Measurements from ENCODE around the gene KRT7. TPM values are rescaled to one million over a fixed set of nuclear protein-coding genes. Genes with fewer than 3 reads are reported as not detected.

The KRT7 gene
- total RNA-seq, 1 experiment from 2014 or later: 3,783 TPM

DNA sequence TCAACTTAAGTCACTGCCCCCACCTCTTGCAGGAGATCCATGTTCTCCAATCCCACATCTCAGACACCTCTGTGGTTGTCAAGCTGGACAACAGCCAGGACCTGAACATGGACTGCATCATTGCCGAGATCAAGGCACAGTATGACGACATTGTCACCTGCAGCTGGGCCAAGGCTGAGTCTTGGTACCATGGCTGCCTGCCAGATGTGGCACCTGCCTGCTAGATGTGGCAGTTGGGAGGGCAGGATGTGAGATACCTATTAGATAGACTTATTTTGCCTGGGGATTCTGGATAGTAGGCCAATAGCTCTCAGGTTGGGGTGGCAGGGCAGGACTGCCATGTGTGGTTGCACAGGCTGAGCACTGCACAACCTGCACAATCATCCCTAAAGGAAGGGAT, 33.5 kb downstream of the KRT7 start:
- TF ChIP-seq EZH2 (IDR thresholded peaks at IDR 0.05; ENCODE audit: low read depth): no peak
- TF ChIP-seq CTCF (conservative IDR thresholded peaks at IDR 0.05): no peak
- intact Hi-C loops (cut with micrococcal nuclease; ENCODE audit: unreplicated experiment): no loop called here
- H3K27ac ChIP-seq: no peak overlapping the region
- no peaks in the 10 kb centered on the region for H3F3A ChIP-seq (ENCODE audit: insufficient read depth, low read depth)
- ChIA-PET CTCF (no interaction called here), POLR2A (ENCODE audit: unreplicated experiment) (interaction anchor here (0.6 kb wide), 2 partner anchors 44 to 684 kb away, joined by 3 to 5 read pairs; no protein-coding TSS in a partner anchor)
- no peaks in the 10 kb centered on the region for H3K79me2 ChIP-seq (ENCODE audit: low read depth)
- no peak overlapping the region for H3K4me2 ChIP-seq
- no peaks in the 10 kb centered on the region for H3K36me3 ChIP-seq (ENCODE audit: low read depth)
- BruUV-seq (replicated peaks): no TSS peak
- H2AFZ ChIP-seq: no peak overlapping the region
- no peak for DNase-seq
- H3K4me1 ChIP-seq (replicated peaks; ENCODE audit: insufficient read depth): no peaks in the 10 kb centered on the region
- H3K9me2 ChIP-seq (ENCODE audit: insufficient read depth): no peaks in the 10 kb centered on the region
- H3K9me3 ChIP-seq (ENCODE audit: insufficient read depth, low read depth): no peaks in the 10 kb centered on the region
- no peaks in the 10 kb centered on the region for H3K27me3 ChIP-seq (ENCODE audit: insufficient read depth, low read depth)
- no peaks in the 10 kb centered on the region for H4K20me1 ChIP-seq (ENCODE audit: insufficient read depth)
- no peak overlapping the region for H3K4me3 ChIP-seq

DNA sequence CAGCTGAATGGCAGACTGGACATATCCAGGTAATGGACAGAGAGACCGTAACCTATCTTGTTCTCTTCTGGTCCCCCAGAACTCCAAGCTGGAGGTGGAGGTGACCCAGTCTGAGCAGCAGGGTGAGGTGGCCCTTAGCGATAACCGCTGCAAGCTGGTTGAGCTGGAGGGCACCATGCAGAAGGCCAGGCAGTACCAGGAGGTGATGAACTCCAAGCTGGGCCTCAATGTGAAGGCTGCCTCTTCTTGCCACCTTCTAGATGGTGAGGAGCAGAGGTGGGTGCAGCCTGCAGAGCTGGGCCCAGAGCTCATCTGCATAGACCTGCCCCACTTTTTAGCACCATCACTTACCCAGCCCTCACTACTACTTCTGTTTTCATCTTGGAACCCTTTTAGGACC, 34.2 kb downstream of the KRT7 start:
- Histone ChIP-seq H3K4me3 (no peak overlapping the region), H4K20me1 (ENCODE audit: insufficient read depth) (no peaks in the 10 kb centered on the region), H3K79me2 (ENCODE audit: low read depth) (no peaks in the 10 kb centered on the region), H3F3A (ENCODE audit: insufficient read depth, low read depth) (no peaks in the 10 kb centered on the region), H3K9me2 (ENCODE audit: insufficient read depth) (no peaks in the 10 kb centered on the region), H2AFZ (no peak overlapping the region), H3K27ac (no peak overlapping the region), H3K36me3 (ENCODE audit: low read depth) (no peaks in the 10 kb centered on the region), H3K4me2 (no peak overlapping the region), H3K9me3 (ENCODE audit: insufficient read depth, low read depth) (no peaks in the 10 kb centered on the region), H3K27me3 (ENCODE audit: insufficient read depth, low read depth) (no peaks in the 10 kb centered on the region), H3K4me1 (replicated peaks; ENCODE audit: insufficient read depth) (no peaks in the 10 kb centered on the region)
- BruUV-seq (replicated peaks): no TSS peak
- TF ChIP-seq EZH2 (IDR thresholded peaks at IDR 0.05; ENCODE audit: low read depth) (no peak), CTCF (conservative IDR thresholded peaks at IDR 0.05) (no peak)
- intact Hi-C loops (cut with micrococcal nuclease; ENCODE audit: unreplicated experiment): no loop called here
- no peak for DNase-seq
- ChIA-PET POLR2A (ENCODE audit: unreplicated experiment) (no interaction called here), CTCF (no interaction called here)

DNA sequence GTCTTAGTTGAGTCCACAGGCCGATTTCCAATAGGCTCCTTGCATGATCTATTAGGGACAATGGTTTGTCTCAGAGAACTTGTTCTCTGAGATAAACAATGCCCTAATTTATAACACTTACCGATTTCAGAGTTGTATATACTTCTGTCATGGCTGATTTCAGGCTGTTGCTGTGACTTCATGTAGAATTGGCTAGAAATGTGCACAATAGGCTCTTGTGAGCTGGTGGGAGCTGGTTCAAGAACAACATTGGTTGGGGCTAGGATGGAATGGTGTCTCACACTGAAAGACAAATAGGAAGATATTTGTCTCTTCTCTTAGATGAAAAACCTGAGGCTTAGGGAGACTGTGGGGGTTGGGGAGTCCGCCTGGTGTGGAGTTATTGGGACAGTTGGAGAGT, 34.7 kb downstream of the KRT7 start:
- intact Hi-C loops (cut with micrococcal nuclease; ENCODE audit: unreplicated experiment): no loop called here
- Histone ChIP-seq H3K4me2 (no peak overlapping the region), H3K79me2 (ENCODE audit: low read depth) (no peaks in the 10 kb centered on the region), H3K9me2 (ENCODE audit: insufficient read depth) (no peaks in the 10 kb centered on the region), H3K27ac (no peak overlapping the region), H3K27me3 (ENCODE audit: insufficient read depth, low read depth) (no peaks in the 10 kb centered on the region), H3F3A (ENCODE audit: insufficient read depth, low read depth) (no peaks in the 10 kb centered on the region), H3K36me3 (ENCODE audit: low read depth) (no peaks in the 10 kb centered on the region), H3K4me3 (no peak overlapping the region), H2AFZ (no peak overlapping the region), H3K9me3 (ENCODE audit: insufficient read depth, low read depth) (no peaks in the 10 kb centered on the region), H3K4me1 (replicated peaks; ENCODE audit: insufficient read depth) (no peaks in the 10 kb centered on the region), H4K20me1 (ENCODE audit: insufficient read depth) (no peaks in the 10 kb centered on the region)
- BruUV-seq (replicated peaks): no TSS peak
- no peak for DNase-seq
- CTCF ChIA-PET: interaction anchor here (0.6 kb wide), 1 partner anchor 15 kb away, joined by 4 read pairs; no protein-coding TSS in a partner anchor
- POLR2A ChIA-PET (ENCODE audit: unreplicated experiment): interaction anchor here (0.6 kb wide), 1 partner anchor 13 kb away, joined by 3 read pairs; no protein-coding TSS in a partner anchor
- TF ChIP-seq EZH2 (IDR thresholded peaks at IDR 0.05; ENCODE audit: low read depth): no peak

- no peaks in the 10 kb centered on the region for H3K79me2 ChIP-seq (ENCODE audit: low read depth)
- H3K4me1 ChIP-seq (replicated peaks; ENCODE audit: insufficient read depth): no peaks in the 10 kb centered on the region
- CTCF ChIA-PET: interaction anchor here (0.6 kb wide), 1 partner anchor 14 kb away, joined by 4 read pairs; no protein-coding TSS in a partner anchor
- H3K27ac ChIP-seq: no peak overlapping the region
- H2AFZ ChIP-seq: no peak overlapping the region
- no peaks in the 10 kb centered on the region for H3K9me2 ChIP-seq (ENCODE audit: insufficient read depth)
- no peaks in the 10 kb centered on the region for H3K36me3 ChIP-seq (ENCODE audit: low read depth)
- DNase-seq: no peak
- no peaks in the 10 kb centered on the region for H3K9me3 ChIP-seq (ENCODE audit: insufficient read depth, low read depth)
- intact Hi-C loops (cut with micrococcal nuclease; ENCODE audit: unreplicated experiment): no loop called here
- H3F3A ChIP-seq (ENCODE audit: insufficient read depth, low read depth): no peaks in the 10 kb centered on the region
- no peak overlapping the region for H3K4me2 ChIP-seq
- POLR2A ChIA-PET (ENCODE audit: unreplicated experiment): interaction anchor here (0.6 kb wide), 3 partner anchors 13 to 123 kb away, joined by 3 read pairs; no protein-coding TSS in a partner anchor
- H4K20me1 ChIP-seq (ENCODE audit: insufficient read depth): no peaks in the 10 kb centered on the region
- no TSS peak for BruUV-seq (replicated peaks)
- TF ChIP-seq EZH2 (IDR thresholded peaks at IDR 0.05; ENCODE audit: low read depth): no peak
- no peaks in the 10 kb centered on the region for H3K27me3 ChIP-seq (ENCODE audit: insufficient read depth, low read depth)
- H3K4me3 ChIP-seq: no peak overlapping the region
Measured at GRCh38 chr12:52268212-52268611, 35.2 kb downstream of the KRT7 start.
